HG02970 (cell line): ENCODE measurements around the gene ATG5.
A peak's percentile ranks its signal among the peaks of the same experiment; 100 is the strongest.

ENCODE experiments used
- ATAC-seq: cut with Tn5 transposase; IDR thresholded peaks from one replicate; pipeline ENCODE4 v1.9.1; 2021; ENCODE audit warnings: mild to moderate bottlenecking, moderate library complexity, moderate number of reproducible peaks; ENCODE audit not compliant: unreplicated experiment, low FRiP score

Gene ATG5

GRCh38 chr6:106185615-106186014 is 139.9 kb downstream of the ATG5 start:
- ATAC-seq, result no peak

GRCh38 chr6:106184629-106185028 is 140.9 kb downstream of the ATG5 start:
- ATAC-seq, result no peak

DNA sequence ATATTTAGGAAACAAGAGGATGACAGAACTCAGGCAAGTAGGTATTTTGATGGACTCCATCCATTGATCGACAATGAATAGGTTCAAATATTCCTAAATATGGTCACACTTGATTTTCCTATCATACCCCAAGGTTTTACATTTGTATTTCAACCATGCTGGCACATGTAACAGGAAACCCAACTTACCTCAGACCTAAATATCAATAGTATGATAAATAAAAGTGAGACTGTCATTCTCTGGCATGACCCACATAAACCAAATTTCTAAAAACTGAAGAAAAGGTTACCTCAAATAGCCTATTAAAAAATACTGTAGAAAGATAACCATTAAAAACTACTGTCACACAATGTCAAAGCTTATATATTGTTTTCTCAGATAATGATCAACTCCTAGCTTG is 142.1 kb downstream of the ATG5 start:
- ATAC-seq, result no peak

- ATAC-seq, result peak; percentile 51
These were observed 143.1 kb downstream of the ATG5 start for GRCh38 chr6:106182455-106182854.

GRCh38 chr6:106181664-106182418 is 143.7 kb downstream of the ATG5 start:
- peak; percentile 15 for ATAC-seq

DNA sequence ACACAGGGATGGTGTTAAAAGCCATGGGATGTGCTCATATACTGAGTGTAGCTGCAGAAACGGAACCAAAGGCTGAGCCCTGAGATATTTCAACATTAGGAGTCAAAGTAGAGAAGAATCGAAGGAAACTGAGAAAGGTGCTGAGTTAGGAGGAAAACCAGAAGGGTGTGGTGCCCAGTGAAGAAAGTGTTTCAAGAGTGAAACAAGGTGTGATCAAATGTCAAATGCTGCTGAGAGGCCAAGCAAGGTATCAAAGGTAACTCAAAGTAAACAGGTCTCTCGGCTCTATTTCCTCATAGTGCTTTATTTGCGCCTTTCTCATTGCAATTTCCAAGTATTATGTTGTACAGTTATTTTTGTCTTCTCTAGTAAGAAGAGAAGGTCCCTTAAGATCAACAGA is 145.4 kb downstream of the ATG5 start:
- ATAC-seq, result no peak

GRCh38 chr6:106178900-106179299 is 146.7 kb downstream of the ATG5 start:
- no peak for ATAC-seq

- ATAC-seq, result no peak
These were observed 147.8 kb downstream of the ATG5 start for GRCh38 chr6:106177786-106178185.

- no peak for ATAC-seq
These were observed 152.3 kb downstream of the ATG5 start for GRCh38 chr6:106173124-106173879.

DNA sequence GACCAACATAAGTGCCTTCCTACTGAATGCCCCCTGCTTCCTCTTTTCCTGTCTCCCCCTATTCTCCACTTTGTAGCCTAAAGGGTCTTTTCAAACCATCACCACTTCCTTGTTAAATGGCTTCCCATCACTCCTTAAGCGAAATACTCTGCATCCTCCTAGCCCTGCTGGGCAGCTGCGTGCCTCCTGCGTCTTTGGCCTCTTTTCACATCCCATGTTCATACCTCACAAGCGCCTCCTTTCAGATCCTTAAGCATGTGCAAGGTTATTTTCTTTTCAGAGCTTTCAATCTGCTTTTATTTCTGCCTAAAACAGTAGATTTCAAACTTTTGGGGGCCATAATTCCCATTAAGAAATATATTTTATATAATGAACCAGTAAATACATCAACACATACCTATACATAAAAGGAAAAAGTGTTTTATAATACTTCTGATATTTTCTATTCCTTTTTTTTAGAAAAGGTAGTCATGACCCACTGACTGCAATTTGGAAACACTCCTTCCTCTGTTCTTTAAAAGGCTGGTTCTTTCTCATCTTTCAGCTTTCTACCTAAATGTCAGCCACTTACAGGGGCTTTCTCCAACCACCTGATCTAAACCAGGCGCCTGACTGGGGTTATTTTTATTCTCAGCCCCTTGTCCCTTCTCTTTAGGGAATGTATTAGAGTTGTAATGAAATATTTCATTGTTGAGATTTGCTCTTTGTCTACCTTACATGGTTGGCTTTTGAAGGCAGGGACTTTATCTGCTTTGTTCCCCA is 155.3 kb downstream of the ATG5 start:
- no peak for ATAC-seq

DNA sequence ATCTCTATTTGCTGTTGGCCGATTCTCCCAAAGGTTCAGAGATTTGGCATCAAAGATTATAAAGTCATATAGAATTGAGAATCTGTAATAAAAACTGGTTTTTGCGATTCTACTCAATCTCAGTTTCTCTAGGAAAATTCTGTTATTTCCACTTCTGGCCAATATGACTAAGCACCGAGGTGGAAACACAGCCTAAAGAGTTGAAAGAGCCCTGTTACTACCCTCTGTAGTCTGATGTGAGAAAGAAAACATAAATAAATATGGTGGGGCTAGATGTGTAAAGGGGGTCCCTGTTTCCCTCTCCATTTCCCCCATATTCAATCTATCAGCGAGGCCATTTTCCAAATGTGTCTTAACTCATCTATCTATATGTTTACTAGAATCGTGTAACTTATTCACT is 156.0 kb downstream of the ATG5 start:
- ATAC-seq, result no peak

GRCh38 chr6:106168097-106168888 is 157.3 kb downstream of the ATG5 start:
- ATAC-seq, result no peak

- ATAC-seq, result peak; percentile 38
These were observed 158.3 kb downstream of the ATG5 start for GRCh38 chr6:106167096-106167814.

- ATAC-seq, result no peak
These were observed 159.6 kb downstream of the ATG5 start for GRCh38 chr6:106165885-106166485.

DNA sequence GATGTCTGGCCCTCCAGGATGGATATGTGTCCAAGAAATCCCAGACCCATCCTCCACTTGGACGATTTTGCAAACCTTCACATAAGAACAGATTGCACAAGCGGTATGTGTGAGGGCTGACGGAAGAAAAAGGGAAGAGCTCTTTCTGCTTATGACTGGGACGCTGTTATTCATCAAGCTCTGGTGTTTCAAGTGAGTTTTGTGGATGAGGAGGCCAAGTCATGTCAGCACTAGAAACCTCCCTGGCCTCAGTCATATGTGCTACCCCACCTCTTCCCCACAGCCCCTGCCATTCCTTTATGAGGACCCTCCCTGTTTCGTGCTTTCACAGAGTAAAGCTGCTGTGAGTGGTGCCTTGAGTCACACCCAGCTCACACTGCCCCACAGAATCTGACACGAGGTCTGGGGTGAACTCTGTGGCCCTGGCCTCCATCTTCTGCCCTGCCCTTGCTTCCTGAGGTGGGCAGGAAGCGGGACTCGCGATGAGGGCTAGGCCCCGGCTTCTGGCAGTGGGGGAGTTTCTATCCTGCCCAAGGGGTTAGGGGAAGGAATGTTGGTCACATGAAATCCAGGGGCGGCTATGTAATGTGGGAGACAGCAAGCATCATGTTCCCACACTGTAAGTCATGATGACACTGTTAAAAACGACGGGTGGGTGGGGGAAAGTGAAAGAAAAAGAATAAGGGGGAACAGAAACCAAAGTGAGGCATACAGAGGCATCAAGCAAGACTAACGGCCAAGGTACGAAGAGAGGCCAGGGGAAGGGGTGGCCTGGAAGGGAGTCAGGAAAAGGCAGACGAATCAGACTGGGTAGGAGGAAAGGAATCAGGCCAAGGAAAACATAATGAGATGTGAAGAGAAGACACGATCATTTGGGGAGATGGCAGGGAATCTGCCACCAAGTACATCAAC is 161.3 kb downstream of the ATG5 start:
- ATAC-seq, result peak; percentile 43

GRCh38 chr6:106163446-106163965 is 162.1 kb downstream of the ATG5 start:
- no peak for ATAC-seq

DNA sequence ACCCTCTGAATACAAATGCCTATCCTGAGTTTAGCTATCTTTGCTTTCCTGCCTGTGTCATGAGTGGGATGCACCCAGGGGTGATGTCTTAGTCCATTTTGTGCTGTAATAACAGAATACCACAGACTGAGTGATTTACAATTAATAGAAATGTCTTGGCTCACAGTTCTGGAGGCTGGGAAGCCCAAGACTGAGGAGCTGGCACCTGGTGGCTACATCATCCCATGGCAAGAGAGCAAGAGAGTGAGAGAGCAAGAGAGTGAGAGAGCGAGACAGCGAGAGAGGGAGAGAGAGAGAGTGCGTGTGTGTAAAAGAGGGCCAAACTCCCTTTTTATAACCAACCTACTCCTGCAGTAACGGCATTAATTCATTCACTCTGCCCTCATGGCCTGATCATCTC is 162.6 kb downstream of the ATG5 start:
- no peak for ATAC-seq

- no peak for ATAC-seq
These were observed 163.7 kb downstream of the ATG5 start for GRCh38 chr6:106161893-106162292.
